Parietal lobe (tissue), 1 donor: Measurements from ENCODE around the gene OR2C3. TPM values are rescaled to one million over a fixed set of nuclear protein-coding genes. Genes with fewer than 3 reads are reported as not detected.

Experiments
- total RNA-seq: library from RNA; depleted of rRNA; stranded (reverse); fragments of >200 nt; gene quantifications from one replicate; pipeline ENCODE4 v1.2.3, GENCODE V29; 2014

Gene OR2C3
- total RNA-seq, result 0.31 TPM

GRCh38 chr1:247536340-247536739 lies at the start of gene OR2C3:
OR2C3 (minus strand) TSS chr1:247536440; CDS start chr1:247532511, 3,929 bp downstream.

GRCh38 chr1:247548769-247549182 lies 12.5 kb upstream of the OR2C3 start, which contains the start of gene GCSAML:
GCSAML (plus strand) TSS chr1:247549134; CDS start chr1:247549192, 58 bp downstream.

Other genes starting within 250 kb of the OR2C3 start
- gene ZNF496, start 204.6 kb downstream of the OR2C3 start, total RNA-seq, result 27.9 TPM
- gene NLRP3, start 120.3 kb downstream of the OR2C3 start, total RNA-seq, result 0.63 TPM
- gene OR2B11, start 78.3 kb downstream of the OR2C3 start, total RNA-seq, result not detected
- 0.31 TPM for gene GCSAML, start 12.7 kb upstream of the OR2C3 start, total RNA-seq
- not detected for gene OR2G2, start 51.9 kb upstream of the OR2C3 start, total RNA-seq
- gene OR2G3, start 69.1 kb upstream of the OR2C3 start, total RNA-seq, result not detected
- gene OR13G1, start 143.3 kb upstream of the OR2C3 start, total RNA-seq, result not detected
- not detected for gene OR6F1, start 180.2 kb upstream of the OR2C3 start, total RNA-seq
- 0.94 TPM for gene OR14K1, start 202.2 kb upstream of the OR2C3 start, total RNA-seq
- not detected for gene OR14A2, start 211.7 kb upstream of the OR2C3 start, total RNA-seq
- not detected for gene OR1C1, start 224.1 kb upstream of the OR2C3 start, total RNA-seq